ENCODE measurements around the gene CD300LG.

DNA sequence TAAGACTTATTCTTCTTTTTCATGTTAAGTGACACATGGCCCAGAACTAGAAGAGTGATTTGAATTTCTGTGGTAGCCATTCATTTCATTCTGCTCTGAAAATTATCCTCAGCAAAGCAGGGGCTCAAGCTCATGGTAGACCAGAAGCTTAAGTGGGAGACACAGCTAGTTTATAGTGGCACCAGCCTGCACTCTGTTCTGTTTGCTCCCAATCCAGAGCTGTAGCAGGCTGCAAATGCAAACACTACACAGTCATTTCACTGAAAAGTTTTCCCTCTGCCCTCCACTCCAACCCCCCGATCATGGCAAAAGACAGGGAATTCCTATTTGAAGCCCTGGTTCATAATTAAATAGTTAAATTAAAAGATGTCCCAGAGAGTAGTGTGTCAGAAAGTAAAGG is 43.3 kb downstream of the CD300LG start:
- TF ChIP-seq, protein P1, sequence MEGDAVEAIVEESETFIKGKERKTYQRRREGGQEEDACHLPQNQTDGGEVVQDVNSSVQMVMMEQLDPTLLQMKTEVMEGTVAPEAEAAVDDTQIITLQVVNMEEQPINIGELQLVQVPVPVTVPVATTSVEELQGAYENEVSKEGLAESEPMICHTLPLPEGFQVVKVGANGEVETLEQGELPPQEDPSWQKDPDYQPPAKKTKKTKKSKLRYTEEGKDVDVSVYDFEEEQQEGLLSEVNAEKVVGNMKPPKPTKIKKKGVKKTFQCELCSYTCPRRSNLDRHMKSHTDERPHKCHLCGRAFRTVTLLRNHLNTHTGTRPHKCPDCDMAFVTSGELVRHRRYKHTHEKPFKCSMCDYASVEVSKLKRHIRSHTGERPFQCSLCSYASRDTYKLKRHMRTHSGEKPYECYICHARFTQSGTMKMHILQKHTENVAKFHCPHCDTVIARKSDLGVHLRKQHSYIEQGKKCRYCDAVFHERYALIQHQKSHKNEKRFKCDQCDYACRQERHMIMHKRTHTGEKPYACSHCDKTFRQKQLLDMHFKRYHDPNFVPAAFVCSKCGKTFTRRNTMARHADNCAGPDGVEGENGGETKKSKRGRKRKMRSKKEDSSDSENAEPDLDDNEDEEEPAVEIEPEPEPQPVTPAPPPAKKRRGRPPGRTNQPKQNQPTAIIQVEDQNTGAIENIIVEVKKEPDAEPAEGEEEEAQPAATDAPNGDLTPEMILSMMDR (IDR thresholded peaks at IDR 0.05; ENCODE audit: insufficient read depth, low read length, poor library complexity, severe bottlenecking), result no peak
- TF ChIP-seq EZH2phosphoT487 (conservative IDR thresholded peaks at IDR 0.05; ENCODE audit: low read length), result no peak
